HG03571 (cell line): ENCODE results near the gene HLF.

Experiments
- ATAC-seq: cut with Tn5 transposase; IDR thresholded peaks from one replicate; pipeline ENCODE4 v1.9.1; 2021; ENCODE audit not compliant: unreplicated experiment

HLF gene

GRCh38 chr17:55305321-55306087 lies 40.7 kb downstream of the HLF start:
- no peak for ATAC-seq

- ATAC-seq = no peak
Observed at GRCh38 chr17:55307879-55308278, 43.1 kb downstream of the HLF start.

GRCh38 chr17:55308613-55309391 lies 44.0 kb downstream of the HLF start:
- ATAC-seq = no peak

GRCh38 chr17:55311767-55312375 lies 47.1 kb downstream of the HLF start:
- no peak for ATAC-seq

- ATAC-seq = no peak
Observed at GRCh38 chr17:55312852-55313251, 48.1 kb downstream of the HLF start.

- ATAC-seq = no peak
Observed at GRCh38 chr17:55314061-55314783, 49.5 kb downstream of the HLF start.

GRCh38 chr17:55314784-55315491 lies 50.2 kb downstream of the HLF start:
- ATAC-seq = no peak

- ATAC-seq = no peak
Observed at GRCh38 chr17:55316499-55316898, 51.7 kb downstream of the HLF start.

- ATAC-seq = no peak
Observed at GRCh38 chr17:55317284-55317683, 52.5 kb downstream of the HLF start.

- ATAC-seq = no peak
Observed at GRCh38 chr17:55318081-55318480, 53.3 kb downstream of the HLF start.

- no peak for ATAC-seq
Observed at GRCh38 chr17:55318715-55319487, 54.1 kb downstream of the HLF start.

GRCh38 chr17:55319933-55320593 lies 55.3 kb downstream of the HLF start:
- no peak for ATAC-seq

- no peak for ATAC-seq
Observed at GRCh38 chr17:55320594-55321426, 56.0 kb downstream of the HLF start.

GRCh38 chr17:55321427-55322060 lies 56.8 kb downstream of the HLF start:
- ATAC-seq = no peak

- ATAC-seq = no peak
Observed at GRCh38 chr17:55322453-55322985, 57.8 kb downstream of the HLF start.

- no peak for ATAC-seq
Observed at GRCh38 chr17:55323518-55324295, 58.9 kb downstream of the HLF start.
